ENCODE measurements around the gene DMXL1.

The DMXL1 gene

DNA sequence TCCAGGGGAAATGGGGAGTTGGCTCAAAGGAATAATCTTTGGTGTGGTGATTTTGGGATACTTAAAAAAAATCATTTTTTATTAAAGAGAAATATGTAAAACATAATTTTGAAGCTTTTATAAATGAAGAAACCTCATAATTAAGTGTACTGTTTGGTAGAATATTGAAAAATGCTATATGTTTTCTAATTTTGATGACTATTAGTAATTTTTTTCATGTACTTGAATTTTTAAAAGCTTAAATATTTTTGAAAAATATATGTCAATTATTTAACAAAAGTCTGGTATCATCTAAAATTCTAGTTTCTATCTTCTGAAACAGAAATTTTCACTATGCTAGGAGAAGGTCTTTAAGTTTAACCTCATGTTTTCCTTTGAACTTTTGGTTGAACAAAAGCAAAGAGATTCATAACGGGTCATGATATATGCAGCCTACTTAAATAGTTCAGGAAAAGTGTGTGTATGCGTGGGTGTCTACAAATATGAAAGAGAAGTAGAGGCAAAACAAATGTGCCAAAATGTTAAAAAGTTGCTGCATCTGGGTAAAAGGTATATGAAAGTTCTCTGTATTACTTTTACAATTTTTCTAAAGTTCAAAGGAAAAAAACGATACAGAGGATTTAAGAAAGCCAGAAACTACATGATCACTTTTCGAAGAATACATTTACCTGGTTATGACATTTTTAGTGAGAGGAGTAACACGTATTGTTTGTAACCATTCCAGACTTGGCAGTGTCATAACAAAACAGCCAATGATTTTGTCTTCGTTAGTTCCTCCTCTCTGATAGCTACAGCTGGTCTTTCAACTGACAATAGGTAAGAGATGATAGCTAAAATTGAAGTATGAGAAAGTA is 167.6 kb downstream of the DMXL1 start:
- TF ChIP-seq ZBTB7A (IDR thresholded peaks at IDR 0.05; ENCODE audit: low read depth), result no peak
- no peak for TF ChIP-seq RAD21 (IDR thresholded peaks at IDR 0.05; ENCODE audit: low read depth)
- TF ChIP-seq TCF12 (IDR thresholded peaks at IDR 0.05; ENCODE audit: low read depth), result no peak
- TF ChIP-seq USF1 (IDR thresholded peaks at IDR 0.05), result no peak
- no peak for TF ChIP-seq YY1 (IDR thresholded peaks at IDR 0.05; ENCODE audit: low read depth)
- TF ChIP-seq TAF1 (IDR thresholded peaks at IDR 0.05; ENCODE audit: low read depth), result no peak

DNA sequence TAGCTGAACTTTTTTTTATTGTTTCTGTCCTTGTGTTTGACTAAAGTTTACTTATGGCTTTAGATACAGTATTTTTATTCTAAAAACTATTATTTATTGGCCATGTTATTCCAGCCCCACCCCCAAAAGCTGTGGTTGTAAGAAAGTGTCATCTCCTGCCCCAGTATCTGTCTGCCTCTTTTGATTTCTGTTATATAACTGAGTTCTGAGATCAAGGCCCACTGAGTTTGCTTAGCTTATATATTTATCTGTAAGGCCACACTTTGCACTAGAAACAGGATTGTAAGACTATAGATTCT is 168.2 kb downstream of the DMXL1 start:
- TF ChIP-seq, protein P1, sequence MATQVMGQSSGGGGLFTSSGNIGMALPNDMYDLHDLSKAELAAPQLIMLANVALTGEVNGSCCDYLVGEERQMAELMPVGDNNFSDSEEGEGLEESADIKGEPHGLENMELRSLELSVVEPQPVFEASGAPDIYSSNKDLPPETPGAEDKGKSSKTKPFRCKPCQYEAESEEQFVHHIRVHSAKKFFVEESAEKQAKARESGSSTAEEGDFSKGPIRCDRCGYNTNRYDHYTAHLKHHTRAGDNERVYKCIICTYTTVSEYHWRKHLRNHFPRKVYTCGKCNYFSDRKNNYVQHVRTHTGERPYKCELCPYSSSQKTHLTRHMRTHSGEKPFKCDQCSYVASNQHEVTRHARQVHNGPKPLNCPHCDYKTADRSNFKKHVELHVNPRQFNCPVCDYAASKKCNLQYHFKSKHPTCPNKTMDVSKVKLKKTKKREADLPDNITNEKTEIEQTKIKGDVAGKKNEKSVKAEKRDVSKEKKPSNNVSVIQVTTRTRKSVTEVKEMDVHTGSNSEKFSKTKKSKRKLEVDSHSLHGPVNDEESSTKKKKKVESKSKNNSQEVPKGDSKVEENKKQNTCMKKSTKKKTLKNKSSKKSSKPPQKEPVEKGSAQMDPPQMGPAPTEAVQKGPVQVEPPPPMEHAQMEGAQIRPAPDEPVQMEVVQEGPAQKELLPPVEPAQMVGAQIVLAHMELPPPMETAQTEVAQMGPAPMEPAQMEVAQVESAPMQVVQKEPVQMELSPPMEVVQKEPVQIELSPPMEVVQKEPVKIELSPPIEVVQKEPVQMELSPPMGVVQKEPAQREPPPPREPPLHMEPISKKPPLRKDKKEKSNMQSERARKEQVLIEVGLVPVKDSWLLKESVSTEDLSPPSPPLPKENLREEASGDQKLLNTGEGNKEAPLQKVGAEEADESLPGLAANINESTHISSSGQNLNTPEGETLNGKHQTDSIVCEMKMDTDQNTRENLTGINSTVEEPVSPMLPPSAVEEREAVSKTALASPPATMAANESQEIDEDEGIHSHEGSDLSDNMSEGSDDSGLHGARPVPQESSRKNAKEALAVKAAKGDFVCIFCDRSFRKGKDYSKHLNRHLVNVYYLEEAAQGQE (IDR thresholded peaks at IDR 0.05; ENCODE audit: low read depth), result no peak
- TF ChIP-seq ZBTB7A (IDR thresholded peaks at IDR 0.05; ENCODE audit: low read depth) (no peak), YY1 (IDR thresholded peaks at IDR 0.05; ENCODE audit: low read depth) (no peak), EGR1 (IDR thresholded peaks at IDR 0.05) (no peak), EP300 (IDR thresholded peaks at IDR 0.05; ENCODE audit: borderline replicate concordance) (no peak), NFIC (IDR thresholded peaks at IDR 0.05) (no peak), CREB1 (IDR thresholded peaks at IDR 0.05; ENCODE audit: low read depth) (no peak), MAX (IDR thresholded peaks at IDR 0.05) (no peak), TCF12 (IDR thresholded peaks at IDR 0.05; ENCODE audit: low read depth) (no peak), FOXM1 (IDR thresholded peaks at IDR 0.05; ENCODE audit: borderline replicate concordance, low read depth) (no peak), USF1 (IDR thresholded peaks at IDR 0.05) (no peak), TEAD4 (IDR thresholded peaks at IDR 0.05) (no peak), CEBPB (IDR thresholded peaks at IDR 0.05) (no peak), TAF1 (IDR thresholded peaks at IDR 0.05; ENCODE audit: low read depth) (no peak), RAD21 (IDR thresholded peaks at IDR 0.05; ENCODE audit: low read depth) (no peak)

DNA sequence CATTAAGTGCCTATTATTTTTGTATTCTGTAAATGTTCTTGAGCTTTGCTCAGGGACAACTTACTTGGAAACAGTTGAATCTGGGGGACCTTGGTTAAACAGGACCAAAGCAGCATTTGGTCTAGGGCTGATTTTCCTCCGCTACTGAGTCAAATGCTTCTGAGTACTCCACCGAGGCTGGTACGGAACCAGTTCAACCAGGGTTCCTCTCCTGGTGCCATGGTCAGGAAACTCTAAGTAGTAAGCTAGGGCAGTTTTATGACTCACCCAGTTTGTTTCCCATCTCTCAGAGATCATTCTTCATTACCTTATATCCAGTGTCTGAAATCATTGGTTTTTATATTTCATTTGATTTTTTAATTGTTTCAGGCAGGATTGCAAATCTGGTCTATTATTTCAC is 173.0 kb downstream of the DMXL1 start:
- no peak for TF ChIP-seq EP300 (IDR thresholded peaks at IDR 0.05; ENCODE audit: borderline replicate concordance)

DNA sequence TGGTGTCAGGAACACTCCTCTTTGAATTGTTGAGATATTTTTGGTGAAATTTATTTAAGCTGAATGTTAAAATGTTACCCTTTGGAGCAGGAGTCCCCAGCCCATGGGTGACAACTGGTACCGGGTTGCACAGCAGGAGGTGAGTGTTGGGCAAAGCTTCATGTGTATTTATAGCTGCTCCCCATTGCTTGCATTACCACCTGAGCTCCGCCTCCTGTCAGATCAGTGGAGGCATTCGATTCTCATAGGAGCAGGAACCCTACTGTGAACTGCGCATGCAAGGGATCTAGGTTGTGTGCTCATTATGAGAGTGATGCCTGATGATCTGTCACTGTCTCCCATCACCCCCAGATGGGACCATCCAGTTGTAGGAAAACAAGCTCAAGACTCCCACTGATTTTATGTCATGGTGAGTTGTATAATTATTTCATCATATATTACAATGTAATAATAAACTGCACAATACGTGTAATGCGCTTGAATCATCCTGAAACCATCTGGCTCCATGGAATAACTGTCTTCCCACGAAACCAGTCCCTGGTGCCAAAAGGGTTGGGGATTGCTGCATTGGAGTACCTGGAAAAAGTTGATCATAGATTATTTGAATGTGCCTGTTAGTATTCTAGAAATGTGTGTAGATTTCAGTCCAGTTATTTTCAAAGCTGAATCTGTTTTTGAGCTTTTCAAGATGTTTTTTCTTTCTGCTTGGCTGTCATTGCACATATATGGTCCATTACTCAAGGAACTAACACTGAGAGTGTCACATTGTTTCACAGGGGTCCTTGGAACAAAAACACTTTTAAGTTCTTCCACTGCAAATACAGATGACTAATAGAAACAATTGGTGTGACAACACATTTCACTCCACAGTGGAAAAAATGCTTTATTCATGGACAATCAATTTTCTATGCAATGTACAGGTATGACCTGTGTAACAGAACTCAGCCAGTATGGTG is 180.3 kb downstream of the DMXL1 start:
- TF ChIP-seq, protein P1 (IDR thresholded peaks at IDR 0.05; ENCODE audit: low read depth), result no peak
- TF ChIP-seq FOXM1 (IDR thresholded peaks at IDR 0.05; ENCODE audit: borderline replicate concordance, low read depth) (no peak), TAF1 (IDR thresholded peaks at IDR 0.05; ENCODE audit: low read depth) (no peak), CEBPB (IDR thresholded peaks at IDR 0.05) (no peak), MAX (IDR thresholded peaks at IDR 0.05) (no peak), RAD21 (IDR thresholded peaks at IDR 0.05; ENCODE audit: low read depth) (no peak), NFIC (IDR thresholded peaks at IDR 0.05) (no peak), TEAD4 (IDR thresholded peaks at IDR 0.05) (no peak), ZBTB7A (IDR thresholded peaks at IDR 0.05; ENCODE audit: low read depth) (no peak), CREB1 (IDR thresholded peaks at IDR 0.05; ENCODE audit: low read depth) (no peak), YY1 (IDR thresholded peaks at IDR 0.05; ENCODE audit: low read depth) (no peak), EGR1 (IDR thresholded peaks at IDR 0.05) (no peak), USF1 (IDR thresholded peaks at IDR 0.05) (no peak), EP300 (IDR thresholded peaks at IDR 0.05; ENCODE audit: borderline replicate concordance) (no peak), TCF12 (IDR thresholded peaks at IDR 0.05; ENCODE audit: low read depth) (no peak)

Data from Ishikawa (cell line).